ENCODE results near the gene COA1.
"Not testable (repeated sequence)": the region's sequence is repeated elsewhere in the genome, so short reads cannot be mapped to it uniquely, and the experiment has no call there.

The COA1 gene

DNA sequence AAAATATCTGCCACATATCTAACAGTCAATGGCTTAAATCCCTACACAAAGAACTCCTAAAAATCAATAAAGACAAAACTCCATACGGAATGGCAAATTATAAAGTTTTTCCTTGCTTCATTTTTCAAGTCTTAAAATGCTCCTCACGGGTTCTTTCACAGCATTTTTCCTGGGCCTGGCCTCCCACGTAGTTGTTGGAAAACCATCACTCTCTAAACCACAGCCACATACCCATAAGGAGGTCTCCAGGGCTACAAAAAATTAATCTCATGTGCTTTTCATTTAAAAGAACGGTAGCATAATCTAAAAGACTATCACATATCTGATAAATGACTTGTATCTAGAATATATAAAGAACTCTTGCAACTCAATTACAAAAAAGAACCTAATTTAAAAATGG, 2.9 kb downstream of the COA1 start:
- no peak for DNase-seq

DNA sequence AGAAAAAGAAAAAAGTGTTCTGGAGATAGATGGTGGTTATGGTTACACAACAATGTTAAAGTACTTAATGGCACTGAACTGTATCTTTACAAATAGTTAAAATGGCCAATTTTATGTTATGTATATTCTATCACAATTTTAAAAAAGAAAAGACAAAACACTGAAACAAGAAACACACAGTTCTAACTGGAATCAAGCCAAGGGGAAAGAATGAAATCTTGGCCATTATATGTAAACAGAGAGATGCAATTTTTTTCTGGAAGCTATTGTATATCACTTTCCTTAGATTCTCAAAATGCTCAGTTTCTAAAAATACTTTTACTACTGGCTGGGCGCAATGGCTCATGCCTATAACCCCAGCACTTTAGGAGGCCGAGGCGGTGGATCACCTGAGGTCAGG, 4.1 kb downstream of the COA1 start:
- no peak for DNase-seq

GRCh38 chr7:43723007-43723341, 6.3 kb downstream of the COA1 start:
- no peak for DNase-seq

- peak; percentile 50 for DNase-seq
Observed at GRCh38 chr7:43721193-43721806, 8.0 kb downstream of the COA1 start.

GRCh38 chr7:43716598-43716997, 12.7 kb downstream of the COA1 start:
- no peak for DNase-seq

GRCh38 chr7:43715966-43716365, 13.4 kb downstream of the COA1 start:
- not testable (repeated sequence) for DNase-seq

- no peak for DNase-seq
Observed at GRCh38 chr7:43711503-43711902, 17.8 kb downstream of the COA1 start.

GRCh38 chr7:43708055-43708454, 21.3 kb downstream of the COA1 start:
- not testable (repeated sequence) for DNase-seq

- no peak for DNase-seq
Observed at GRCh38 chr7:43703573-43703972, 25.8 kb downstream of the COA1 start.

DNA sequence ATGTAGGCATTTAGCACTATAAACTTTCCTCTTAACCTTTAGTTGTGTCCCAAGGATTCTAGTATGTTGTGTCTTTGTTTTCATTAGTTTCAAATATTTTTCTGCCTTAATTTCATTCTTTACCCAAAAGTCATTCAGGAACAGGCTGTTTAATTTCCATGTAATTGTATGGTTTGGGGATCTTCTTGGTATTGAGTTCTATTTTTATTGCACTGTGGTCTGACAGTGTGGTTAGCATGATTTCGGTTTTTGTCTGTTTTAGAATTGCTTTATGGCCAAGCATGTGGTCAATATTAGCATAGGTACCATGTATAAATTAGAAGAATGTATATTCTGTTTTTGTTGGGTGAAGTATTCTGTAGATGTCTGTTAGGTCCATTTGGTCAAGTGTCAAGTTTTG, 26.3 kb downstream of the COA1 start:
- DNase-seq, result no peak

DNA sequence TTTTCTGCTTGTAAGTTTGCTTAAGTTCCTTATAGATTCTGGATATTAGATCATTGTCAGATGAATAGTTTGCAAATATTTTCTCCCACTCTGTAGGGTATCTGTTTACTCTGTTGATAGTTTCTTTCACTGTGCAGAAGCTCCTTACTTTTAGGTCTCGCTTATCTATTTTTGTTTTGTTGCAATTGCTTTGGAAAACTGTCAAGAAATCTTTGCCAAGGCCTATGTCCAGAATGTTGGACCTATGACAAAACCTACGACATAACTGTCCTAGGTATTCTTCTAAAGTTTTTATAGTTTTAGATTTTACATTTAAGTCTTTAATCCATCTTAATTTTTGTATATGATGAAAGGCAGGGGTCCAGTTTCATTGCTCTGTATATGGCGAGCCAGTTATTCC, 27.4 kb downstream of the COA1 start:
- DNase-seq, result no peak

- DNase-seq, result no peak
Observed at GRCh38 chr7:43701500-43701854, 27.8 kb downstream of the COA1 start.

- DNase-seq, result no peak
Observed at GRCh38 chr7:43700646-43701499, 28.4 kb downstream of the COA1 start.

GRCh38 chr7:43700059-43700501, 29.2 kb downstream of the COA1 start:
- peak; percentile 86 for DNase-seq

DNA sequence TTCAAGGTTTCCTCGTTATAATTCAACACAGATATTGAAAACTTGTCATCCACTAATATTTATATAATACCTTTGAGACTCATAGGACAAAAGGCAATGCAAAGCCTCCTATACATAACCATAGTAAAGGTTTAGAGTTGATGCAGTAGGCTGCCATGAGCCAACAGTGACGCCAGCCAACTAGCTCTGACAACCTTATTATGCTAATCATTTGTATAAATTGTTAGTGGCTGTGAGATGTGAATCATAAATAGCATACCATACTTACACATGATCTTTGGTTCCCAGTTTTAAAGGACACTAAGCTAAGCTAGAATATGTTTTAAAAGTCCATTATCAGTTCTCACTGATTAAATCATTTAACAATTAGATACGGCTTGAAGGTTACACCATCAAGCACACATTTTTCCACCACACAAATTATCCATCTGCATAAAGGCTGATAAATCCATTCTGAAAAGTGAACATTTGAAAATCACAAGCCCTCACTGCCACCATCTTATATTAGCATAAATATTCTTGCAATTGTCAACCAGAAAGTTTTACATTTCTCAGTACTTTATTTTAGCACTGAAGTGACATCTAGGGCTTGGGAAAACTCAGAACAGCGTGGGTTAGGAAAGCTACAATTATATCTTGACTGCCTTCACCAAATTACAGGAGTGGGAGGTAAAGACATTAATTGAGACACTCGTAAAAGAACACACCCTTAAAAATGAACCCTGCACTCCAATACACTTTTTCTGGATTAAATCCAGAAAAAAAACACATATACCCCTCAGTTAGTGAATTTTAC, 30.7 kb downstream of the COA1 start:
- no peak for DNase-seq

DNA sequence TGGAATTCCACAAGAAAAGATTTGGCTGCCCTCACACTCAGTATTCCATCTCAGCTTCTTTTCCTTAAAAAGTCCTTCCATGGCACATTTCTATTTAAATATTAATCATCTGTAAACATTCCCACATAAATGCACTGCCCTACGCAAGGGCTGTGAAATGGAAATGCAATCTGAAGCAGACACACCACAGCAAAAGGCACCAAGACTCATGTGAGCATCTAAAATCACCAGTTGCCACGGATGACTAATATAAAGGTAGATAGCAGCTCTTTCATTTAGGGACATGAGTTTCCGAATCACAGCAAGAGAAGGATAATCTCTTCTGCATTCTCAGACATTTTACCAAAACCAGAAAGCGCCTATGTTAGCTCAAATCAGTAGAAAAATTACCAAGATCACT, 31.6 kb downstream of the COA1 start:
- no peak for DNase-seq

- DNase-seq, result no peak
Observed at GRCh38 chr7:43695365-43695764, 34.0 kb downstream of the COA1 start.

GRCh38 chr7:43694399-43694748, 34.9 kb downstream of the COA1 start:
- no peak for DNase-seq

DNA sequence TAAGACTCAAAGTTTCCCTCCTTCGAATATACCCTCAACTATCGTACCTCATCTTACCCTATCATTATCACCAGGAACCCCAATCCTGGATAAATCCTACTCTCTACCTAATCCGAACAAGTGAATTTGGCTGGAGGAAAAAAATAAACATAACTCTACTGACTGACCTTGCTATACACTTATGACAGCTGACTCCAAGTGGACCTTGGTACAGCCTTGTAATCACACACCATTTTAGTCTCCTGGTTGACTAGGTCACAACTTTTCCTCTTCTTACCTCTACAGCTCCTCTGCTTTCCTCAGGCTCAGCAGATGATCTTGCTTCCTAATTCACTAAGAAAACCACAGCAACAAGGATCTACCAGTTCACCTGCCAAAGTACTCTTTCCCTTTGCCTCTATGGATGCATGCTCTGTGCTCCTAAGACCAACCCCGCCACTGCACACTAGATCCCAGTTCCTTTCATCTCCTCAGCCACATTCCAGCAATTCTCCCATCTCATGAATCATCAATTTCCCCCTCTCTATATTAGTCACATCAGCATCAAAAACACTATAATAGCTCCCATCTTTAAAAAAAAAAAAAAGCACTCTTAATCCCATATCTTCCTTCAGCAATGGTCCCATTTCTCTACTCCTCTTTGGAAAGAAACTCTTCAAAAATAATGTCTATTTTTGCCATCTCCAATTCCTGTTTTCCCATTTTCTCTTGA, 35.5 kb downstream of the COA1 start:
- no peak for DNase-seq

DNA sequence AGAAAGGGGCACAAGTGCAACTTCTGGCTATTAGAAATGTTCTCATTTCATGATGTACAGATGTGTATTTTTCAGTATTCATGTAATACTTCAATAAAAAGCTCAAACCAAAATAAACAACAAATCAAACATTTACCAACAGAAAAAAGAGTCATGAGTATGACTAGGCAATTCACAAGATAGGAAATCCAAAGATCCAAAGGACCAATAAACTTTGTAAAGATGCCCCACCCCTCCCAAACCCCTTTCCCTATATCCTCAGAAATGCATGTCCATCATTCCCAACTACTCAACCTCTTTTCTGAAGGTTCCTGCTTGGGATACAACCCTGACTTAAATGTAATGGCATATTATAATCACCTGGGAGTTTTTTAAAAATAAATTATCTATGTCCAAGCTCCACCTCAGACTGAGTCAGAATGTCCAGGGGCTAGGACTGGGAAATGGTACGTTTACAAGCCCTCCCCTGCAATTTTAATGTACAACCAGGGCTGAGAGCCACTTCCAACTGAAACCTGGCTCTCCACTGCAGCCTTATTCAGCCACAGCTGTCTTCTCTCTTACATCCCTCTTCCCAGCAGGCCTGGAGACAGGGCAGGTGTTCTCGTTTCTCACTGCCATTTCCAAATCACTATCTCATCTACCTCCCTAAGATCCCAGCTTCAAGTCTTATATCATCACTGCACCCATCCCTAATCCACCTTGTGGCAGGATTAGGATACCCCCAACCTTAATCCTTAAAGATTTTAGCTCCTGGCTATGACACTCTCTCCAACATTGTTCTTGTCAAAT, 36.5 kb downstream of the COA1 start:
- DNase-seq, result no peak

DNA sequence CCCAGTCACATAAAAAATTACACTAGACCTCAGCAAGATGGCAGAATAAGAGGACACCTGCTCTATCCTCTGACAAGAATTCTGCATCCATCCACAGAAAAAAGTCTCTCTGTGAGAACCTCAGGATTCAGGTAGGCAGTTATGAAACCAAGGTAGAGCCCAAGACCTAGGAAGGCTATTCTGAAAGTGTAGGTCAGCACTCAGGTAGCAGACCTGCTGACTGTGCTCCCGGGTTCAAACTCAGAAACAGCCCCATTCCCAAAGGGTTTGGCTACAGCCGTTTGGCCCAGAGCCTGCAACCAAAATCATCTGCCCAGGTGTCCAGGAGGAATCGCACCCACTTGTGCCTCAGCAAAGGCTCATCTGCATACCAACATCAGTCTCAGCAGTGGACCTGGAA, 37.7 kb downstream of the COA1 start:
- no peak for DNase-seq

- DNase-seq, result no peak
Observed at GRCh38 chr7:43689115-43689514, 40.2 kb downstream of the COA1 start.

- DNase-seq, result not testable (repeated sequence)
Observed at GRCh38 chr7:43687866-43688265, 41.5 kb downstream of the COA1 start.
